Measurements from ENCODE around the gene CACUL1.

DNA sequence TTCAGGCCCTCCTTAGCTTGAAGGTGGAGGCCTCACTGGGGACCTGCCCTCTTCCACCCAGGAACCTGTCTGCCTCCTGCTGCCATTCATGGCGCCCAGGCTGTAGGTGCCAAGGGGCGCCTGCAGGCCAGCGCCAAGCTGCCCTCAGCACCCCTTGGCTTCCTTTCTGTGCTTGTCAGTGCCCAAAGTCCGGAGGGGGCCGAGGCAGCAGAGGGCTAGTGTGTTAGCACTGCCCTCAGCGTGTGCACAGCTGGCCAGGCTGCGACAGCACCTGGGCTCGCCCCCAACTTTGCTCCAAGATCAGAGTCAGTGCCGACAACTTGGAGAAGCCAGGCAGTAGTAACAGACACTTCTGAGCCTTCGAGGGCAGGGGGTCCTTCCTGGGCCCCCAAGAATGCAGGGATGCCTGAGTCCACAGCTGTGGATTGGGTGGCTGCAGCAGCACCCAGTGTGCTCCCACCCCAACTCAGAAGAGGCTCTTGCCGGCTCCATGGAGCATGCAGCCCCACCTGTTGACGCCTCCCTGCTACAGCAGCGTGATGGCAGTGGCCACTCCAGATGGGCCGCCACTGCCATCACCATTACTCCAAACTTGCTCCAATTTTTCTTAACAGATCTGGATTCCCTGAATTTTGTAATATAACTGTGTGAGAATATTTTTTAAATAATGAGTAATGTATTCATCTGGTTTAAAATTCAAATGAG lies 41.7 kb downstream of the CACUL1 start:
- TF ChIP-seq, protein P1, sequence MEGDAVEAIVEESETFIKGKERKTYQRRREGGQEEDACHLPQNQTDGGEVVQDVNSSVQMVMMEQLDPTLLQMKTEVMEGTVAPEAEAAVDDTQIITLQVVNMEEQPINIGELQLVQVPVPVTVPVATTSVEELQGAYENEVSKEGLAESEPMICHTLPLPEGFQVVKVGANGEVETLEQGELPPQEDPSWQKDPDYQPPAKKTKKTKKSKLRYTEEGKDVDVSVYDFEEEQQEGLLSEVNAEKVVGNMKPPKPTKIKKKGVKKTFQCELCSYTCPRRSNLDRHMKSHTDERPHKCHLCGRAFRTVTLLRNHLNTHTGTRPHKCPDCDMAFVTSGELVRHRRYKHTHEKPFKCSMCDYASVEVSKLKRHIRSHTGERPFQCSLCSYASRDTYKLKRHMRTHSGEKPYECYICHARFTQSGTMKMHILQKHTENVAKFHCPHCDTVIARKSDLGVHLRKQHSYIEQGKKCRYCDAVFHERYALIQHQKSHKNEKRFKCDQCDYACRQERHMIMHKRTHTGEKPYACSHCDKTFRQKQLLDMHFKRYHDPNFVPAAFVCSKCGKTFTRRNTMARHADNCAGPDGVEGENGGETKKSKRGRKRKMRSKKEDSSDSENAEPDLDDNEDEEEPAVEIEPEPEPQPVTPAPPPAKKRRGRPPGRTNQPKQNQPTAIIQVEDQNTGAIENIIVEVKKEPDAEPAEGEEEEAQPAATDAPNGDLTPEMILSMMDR (IDR thresholded peaks at IDR 0.05): no peak
- TF ChIP-seq POLR2AphosphoS5 (IDR thresholded peaks at IDR 0.05) (no peak), POLR2A (IDR thresholded peaks at IDR 0.05) (no peak)

All from sigmoid colon (tissue), 4 donors.